HG02623 (cell line): ENCODE data around the gene PPM1F.
A peak's percentile ranks its signal among the peaks of the same experiment; 100 is the strongest.

ENCODE experiments used
- ATAC-seq: cut with Tn5 transposase; IDR thresholded peaks from one replicate; pipeline ENCODE4 v1.9.1; 2021; ENCODE audit warnings: moderate library complexity; ENCODE audit not compliant: unreplicated experiment

Gene PPM1F, protein sequence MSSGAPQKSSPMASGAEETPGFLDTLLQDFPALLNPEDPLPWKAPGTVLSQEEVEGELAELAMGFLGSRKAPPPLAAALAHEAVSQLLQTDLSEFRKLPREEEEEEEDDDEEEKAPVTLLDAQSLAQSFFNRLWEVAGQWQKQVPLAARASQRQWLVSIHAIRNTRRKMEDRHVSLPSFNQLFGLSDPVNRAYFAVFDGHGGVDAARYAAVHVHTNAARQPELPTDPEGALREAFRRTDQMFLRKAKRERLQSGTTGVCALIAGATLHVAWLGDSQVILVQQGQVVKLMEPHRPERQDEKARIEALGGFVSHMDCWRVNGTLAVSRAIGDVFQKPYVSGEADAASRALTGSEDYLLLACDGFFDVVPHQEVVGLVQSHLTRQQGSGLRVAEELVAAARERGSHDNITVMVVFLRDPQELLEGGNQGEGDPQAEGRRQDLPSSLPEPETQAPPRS

GRCh38 chr22:21952586-21953571, at the start of gene PPM1F:
Gene PPM1F (minus strand): TSS chr22:21952848. CDS start chr22:21946048, 6,800 bp downstream.
- ATAC-seq = peak; percentile 66

DNA sequence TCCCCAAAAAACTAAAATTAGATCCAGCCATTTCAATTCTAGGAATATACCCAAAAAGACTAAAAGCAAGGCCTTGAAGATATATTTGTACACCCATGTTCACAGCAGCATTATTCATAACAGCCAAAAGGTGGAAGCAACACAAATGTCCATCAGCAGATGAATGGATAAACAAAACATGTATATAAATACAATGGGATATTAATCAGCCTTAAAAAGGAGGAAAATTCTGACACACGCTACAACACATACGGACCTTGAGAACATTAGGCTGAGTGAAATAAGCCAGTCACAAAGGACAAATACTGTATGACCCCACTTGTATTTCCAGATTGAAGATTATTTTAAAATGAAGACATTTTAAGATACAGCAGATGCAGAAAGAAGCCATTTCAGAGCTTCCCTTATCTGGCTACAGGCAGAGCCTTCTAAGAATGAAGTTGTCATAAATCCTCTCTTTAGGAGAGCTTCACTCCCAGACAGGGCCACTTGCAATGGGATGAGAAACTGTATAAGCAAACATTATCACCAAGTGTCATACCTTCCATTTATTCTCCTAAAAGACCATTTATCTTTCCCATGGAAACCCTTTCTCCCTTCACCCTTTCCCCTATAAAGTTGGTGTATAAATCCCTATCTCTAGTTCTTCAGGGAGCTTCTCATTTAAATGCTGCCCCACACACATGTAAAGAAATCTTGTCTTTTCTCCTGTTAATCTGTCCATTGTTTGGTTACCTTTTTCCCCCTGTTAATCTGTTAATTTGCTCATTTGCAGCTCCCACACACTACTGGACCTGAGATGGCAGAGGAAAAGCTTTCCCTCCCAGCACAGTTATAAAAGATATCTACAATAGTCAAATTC, 49.2 kb upstream of the PPM1F start:
- ATAC-seq = no peak

- ATAC-seq = no peak
Measured at GRCh38 chr22:21998595-21999247, 46.1 kb upstream of the PPM1F start.

DNA sequence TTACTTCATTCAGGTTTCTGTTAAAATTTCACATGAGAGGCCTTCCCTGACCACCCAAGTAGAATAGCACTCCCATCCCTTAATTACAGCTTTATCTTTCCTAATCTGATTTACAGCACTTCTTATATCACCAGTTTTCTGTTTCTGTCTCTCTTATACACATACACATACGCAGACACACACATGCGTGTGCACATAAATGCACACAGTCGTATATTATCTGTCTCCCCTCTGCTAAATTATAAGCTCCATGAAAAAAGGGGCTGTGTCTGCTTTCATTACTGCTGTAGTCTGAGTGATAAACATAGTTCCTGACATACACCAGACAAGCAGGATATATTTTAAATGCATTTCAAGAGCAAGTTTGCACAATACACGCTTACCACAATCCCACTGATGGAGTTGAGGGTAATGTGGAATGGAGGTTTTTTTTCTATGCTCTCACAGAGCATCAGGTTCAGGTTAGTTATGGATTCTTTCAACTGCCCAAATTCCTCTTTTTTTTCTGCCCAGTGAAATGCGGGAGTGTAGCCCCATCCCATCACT, 43.6 kb upstream of the PPM1F start:
- ATAC-seq = no peak

DNA sequence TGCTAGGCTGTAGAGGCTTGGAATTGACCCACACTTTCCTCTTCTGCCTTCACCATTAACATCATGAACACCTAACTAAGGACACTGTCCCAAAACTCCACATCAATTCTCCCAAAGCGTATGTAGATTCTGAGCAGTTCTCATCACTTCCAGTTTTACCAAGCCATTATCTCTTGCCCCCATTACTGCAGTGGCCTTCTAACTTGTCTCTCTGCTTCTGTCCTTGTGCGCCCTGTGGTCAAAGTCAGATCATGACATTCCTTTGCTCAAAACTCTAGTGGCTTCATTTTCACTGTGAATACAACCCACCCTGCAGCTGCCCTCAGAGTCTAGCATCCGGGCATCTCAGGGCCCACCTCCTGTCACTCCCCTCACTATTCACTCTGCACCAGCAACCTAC, 43.0 kb upstream of the PPM1F start:
- ATAC-seq = no peak

DNA sequence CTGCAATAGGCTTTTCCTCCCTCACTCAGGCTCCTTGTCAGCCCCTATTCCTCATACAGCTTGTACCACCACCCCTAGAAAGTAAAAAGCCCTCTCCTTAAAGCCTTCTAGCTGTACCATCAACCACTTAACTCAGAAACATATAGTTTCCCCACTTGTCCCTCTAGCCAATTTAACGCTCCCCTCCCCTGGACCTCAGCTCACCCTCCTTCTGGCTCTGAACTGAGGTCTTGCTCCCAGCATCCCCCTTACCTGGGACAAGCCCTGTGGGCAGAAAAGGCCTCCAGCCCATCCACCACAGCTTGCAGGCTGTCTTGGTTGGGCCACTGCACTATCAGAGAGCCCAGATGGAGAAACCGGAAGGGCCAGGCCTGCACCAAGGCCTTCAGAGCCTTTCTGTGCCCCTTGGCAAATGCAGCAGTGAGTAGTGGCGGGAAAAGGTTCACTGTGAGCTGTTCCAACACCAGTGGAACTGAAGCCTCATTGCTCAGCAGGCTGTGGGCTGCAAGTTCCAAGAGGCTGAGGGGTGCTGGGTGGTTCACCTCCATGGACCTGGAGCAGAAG, 42.3 kb upstream of the PPM1F start:
- ATAC-seq = no peak

DNA sequence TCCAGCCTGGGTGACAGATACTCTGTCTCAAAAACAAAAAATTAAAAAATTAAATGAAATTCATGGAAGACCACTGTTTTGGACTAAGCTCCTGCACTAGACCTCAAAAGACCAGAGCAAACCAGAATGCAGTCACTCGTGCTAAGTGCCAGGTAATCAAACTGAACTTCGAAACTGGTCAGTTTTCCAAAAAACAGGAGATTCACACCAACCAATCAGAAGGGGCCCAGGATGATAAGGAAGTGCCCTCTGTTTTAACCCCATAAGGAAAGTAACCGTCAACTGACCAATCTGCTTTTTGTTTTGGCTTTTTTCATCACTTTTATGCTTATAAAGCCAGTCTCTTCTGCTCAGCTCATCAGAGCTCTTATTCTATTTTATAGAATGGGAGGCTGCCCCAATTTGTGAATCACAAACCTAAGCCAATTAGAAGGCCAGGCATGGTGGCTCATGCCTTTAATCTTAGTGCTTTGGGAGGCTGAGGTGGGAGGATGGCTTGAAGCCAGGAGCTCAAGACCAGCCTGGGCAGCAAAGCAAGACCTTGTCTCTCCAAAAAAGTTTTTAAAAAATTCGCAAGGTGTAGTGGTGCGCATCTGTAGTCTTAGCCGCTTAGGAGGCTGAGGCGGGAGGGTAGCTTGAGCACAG, 40.1 kb upstream of the PPM1F start:
- no peak for ATAC-seq

GRCh38 chr22:21991774-21992173, 39.1 kb upstream of the PPM1F start:
- no peak for ATAC-seq

- no peak for ATAC-seq
Measured at GRCh38 chr22:21991304-21991596, 38.6 kb upstream of the PPM1F start.

- ATAC-seq = no peak
Measured at GRCh38 chr22:21990445-21991303, 38.0 kb upstream of the PPM1F start.

DNA sequence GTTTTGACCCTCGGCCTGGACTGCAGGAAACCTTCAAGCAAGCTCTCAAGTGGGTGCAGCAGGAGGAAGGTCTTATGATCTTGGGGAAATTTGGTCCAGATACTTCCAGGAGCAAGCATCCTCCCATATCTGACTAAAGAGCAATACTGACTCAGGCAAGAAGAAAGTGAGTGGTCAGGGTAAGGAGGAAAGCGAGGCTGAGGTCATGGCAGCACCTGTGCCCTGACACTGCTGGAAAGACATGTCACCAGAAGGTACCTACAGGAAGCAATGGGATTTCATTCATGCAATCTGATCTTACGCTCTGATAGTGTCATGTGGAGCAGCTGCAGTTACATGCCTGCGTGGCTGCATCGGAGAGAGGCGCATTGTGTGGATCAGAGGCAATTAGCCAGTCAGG, 36.4 kb upstream of the PPM1F start:
- no peak for ATAC-seq

GRCh38 chr22:21985214-21985613, 32.6 kb upstream of the PPM1F start:
- no peak for ATAC-seq

GRCh38 chr22:21984793-21985192, 32.1 kb upstream of the PPM1F start:
- no peak for ATAC-seq

GRCh38 chr22:21982338-21982965, 29.8 kb upstream of the PPM1F start, which contains the start of gene TOP3B:
Gene TOP3B (minus strand): TSS chr22:21982787. CDS start chr22:21975709, 7,078 bp downstream.
- no peak for ATAC-seq

GRCh38 chr22:21981874-21982273, 29.2 kb upstream of the PPM1F start:
- ATAC-seq = no peak

DNA sequence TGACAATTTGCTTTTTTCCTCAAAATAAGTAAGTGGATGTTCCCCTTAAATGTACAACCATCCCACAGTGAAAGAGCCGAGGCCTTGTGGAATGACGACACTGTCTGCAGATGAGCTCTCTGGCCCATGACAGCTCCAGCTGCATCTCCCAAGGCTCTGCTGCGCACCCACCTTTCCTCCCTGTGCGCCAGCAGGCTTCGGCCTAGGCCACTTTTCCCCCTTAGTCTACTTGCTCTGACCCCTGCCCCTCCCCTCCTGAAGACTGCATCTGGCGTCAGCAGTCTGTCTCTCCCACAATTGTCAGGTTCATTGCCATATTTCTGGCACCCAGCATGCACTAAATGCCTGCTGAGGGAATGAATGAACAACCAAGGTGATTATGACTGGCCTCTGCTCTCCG, 27.9 kb upstream of the PPM1F start:
- ATAC-seq = no peak

GRCh38 chr22:21978564-21979386, 26.1 kb upstream of the PPM1F start:
- ATAC-seq = no peak
